ENCODE results near the gene IRX3. TPM values are rescaled to one million over a fixed set of nuclear protein-coding genes. Genes with fewer than 3 reads are reported as not detected.

IRX3 gene
- total RNA-seq, 3 donors from 2014 or later, result 0.16 TPM; not detected in 2

DNA sequence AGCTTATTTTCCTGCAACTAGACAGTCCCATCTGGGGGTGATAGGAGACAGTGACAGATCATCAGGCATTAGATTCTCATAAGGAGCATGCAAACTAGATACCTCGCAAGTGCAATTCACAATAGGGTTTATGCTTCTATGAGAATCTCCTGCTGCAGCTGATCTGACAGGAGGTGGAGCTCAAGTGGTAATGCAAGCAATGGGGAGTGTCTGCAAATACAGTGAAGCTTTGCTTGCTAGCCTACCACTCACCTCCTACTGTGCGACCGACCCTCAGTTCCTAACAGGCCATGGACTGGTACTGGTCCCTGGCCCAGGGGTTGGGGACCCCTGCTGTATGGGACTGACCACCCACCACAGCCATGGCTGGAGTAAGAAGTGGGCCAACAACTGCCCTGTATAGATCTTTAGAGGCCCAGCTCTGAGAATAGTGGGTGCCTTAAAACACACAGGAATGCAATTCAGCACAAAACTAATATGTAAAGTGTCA is 26.0 kb upstream of the IRX3 start:
- DNase-seq, result no peak
- Mint-ChIP-seq H3K36me3 (ENCODE audit: insufficient read depth) (no peaks in the 10 kb centered on the region), H3K27me3 (ENCODE audit: low read depth) (peaks cover 5% of the 10 kb centered on the region), H3K4me3 (no peak overlapping the region), H3K9me3 (no peaks in the 10 kb centered on the region), H3K4me1 (ENCODE audit: low read depth) (no peaks in the 10 kb centered on the region)
- ATAC-seq, result no peak

DNA sequence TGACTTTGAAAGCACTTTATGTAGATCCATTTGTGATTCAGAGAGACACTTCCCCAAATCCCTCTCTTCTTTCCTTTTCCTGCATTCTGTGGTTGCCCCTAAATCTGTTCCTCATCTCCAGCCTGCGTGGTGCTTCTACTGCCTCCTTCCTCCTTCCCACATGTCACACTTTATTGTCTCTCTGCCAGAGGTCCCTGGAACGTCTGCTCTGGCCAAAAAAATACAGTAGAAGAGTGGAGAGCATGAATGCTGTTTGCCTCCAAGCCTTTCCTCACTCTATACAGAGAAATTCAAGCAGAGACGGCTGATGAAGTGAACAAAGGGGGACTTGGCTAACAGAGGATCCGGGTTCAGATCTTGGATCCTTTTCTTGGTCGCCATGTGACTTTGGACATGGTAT is 22.8 kb upstream of the IRX3 start:
- no peaks in the 10 kb centered on the region for H3K36me3 Mint-ChIP-seq (ENCODE audit: insufficient read depth)
- DNase-seq (no peak), ATAC-seq (no peak)
- H3K4me3 Mint-ChIP-seq, result no peak overlapping the region
- no peaks in the 10 kb centered on the region for H3K4me1 Mint-ChIP-seq (ENCODE audit: low read depth)
- H3K9me3 Mint-ChIP-seq, result no peaks in the 10 kb centered on the region
- H3K27me3 Mint-ChIP-seq (ENCODE audit: low read depth), result peaks cover 8% of the 10 kb centered on the region

DNA sequence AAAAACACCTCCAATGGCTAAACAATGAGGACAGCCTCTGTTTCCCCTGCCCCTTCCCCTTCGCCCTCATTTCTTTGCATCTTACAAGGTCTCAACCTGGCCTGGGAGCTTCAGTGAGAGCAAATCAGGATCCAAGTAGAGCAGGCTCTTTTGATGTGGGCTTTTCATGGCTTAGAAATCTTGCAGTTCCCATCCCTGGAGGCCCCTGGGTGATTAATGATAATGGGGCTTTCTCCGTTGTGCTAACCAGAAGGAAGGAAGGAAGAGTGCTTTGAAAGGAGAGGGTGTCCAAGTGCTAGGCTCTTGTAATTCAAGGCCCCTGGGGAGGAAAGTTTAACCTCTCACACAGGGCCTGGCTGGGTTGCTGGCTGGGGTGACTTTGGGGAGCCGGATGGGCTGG is 18.5 kb upstream of the IRX3 start:
- Mint-ChIP-seq H3K4me3 (no peak overlapping the region), H3K4me1 (ENCODE audit: low read depth) (no peaks in the 10 kb centered on the region), H3K36me3 (ENCODE audit: insufficient read depth) (no peaks in the 10 kb centered on the region), H3K9me3 (no peaks in the 10 kb centered on the region), H3K27me3 (ENCODE audit: low read depth) (peaks cover 9% of the 10 kb centered on the region)
- DNase-seq (no peak), ATAC-seq (no peak)

DNA sequence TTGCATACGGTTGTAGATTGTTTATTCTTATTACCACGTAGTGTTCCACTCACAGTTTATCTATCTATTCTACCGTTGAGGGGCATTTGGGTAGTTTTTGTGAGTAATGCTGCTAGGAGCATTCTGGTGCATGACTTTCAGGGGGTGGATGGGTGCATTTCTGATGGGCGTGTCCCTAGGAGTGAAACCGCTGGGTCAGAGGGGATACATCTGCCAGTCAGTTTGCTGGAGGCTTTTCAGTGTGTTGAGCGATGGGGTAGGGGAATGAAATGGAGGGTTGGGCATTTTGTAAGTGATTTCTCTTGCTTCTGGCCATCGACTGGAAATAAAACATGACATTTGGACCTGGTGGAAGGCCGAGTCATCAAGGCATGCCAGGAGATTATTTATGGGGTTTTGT is 17.0 kb upstream of the IRX3 start:
- H3K9me3 Mint-ChIP-seq, result no peaks in the 10 kb centered on the region
- H3K36me3 Mint-ChIP-seq (ENCODE audit: insufficient read depth), result no peaks in the 10 kb centered on the region
- H3K4me1 Mint-ChIP-seq (ENCODE audit: low read depth), result no peaks in the 10 kb centered on the region
- ATAC-seq (no peak), DNase-seq (no peak)
- H3K27me3 Mint-ChIP-seq (ENCODE audit: low read depth), result peaks cover 9% of the 10 kb centered on the region
- no peak overlapping the region for H3K4me3 Mint-ChIP-seq

DNA sequence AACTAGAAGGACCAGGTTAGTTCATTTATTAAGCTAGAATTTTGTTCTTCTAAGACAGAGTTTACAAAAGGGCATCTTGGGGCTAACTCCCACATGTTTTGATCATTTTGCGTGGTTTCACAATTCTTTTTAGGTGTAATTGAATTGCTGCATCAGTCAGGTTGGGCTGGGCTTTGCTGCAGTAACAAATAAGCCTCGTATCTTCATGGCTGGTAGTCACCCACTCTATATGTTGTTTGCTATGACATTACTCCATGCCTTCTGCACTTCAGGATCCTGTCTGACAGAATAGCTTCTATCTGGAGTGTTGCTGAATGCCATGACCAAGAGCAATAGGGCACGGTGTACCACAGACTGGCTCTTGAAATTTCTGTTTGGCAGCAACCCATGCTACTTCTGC is 10.6 kb upstream of the IRX3 start:
- Mint-ChIP-seq H3K36me3 (ENCODE audit: insufficient read depth) (no peaks in the 10 kb centered on the region), H3K4me1 (ENCODE audit: low read depth) (no peaks in the 10 kb centered on the region), H3K4me3 (no peak overlapping the region), H3K9me3 (peaks cover 6% of the 10 kb centered on the region), H3K27me3 (ENCODE audit: low read depth) (peaks cover 16% of the 10 kb centered on the region)
- DNase-seq (no peak), ATAC-seq (no peak)

DNA sequence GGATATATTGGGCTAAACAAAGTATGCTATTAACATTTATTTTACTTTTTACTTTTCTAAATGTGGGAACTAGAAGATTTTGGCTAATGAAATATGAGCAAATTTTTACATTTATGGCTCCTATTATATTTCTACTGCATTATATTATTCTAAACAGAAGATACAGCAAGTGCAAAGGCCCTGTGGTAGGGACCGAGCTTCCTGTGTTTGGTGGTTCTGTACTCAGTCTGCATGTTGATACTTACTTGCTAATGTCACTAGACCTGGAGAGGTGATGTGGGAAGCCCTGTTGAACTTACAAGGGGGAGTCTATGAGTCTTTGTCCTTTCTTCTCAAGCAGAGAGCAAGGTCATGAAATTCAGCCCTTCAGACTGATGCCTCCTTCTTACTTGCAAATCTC is 10.0 kb upstream of the IRX3 start:
- no peaks in the 10 kb centered on the region for H3K4me1 Mint-ChIP-seq (ENCODE audit: low read depth)
- H3K27me3 Mint-ChIP-seq (ENCODE audit: low read depth), result peaks cover 18% of the 10 kb centered on the region

DNA sequence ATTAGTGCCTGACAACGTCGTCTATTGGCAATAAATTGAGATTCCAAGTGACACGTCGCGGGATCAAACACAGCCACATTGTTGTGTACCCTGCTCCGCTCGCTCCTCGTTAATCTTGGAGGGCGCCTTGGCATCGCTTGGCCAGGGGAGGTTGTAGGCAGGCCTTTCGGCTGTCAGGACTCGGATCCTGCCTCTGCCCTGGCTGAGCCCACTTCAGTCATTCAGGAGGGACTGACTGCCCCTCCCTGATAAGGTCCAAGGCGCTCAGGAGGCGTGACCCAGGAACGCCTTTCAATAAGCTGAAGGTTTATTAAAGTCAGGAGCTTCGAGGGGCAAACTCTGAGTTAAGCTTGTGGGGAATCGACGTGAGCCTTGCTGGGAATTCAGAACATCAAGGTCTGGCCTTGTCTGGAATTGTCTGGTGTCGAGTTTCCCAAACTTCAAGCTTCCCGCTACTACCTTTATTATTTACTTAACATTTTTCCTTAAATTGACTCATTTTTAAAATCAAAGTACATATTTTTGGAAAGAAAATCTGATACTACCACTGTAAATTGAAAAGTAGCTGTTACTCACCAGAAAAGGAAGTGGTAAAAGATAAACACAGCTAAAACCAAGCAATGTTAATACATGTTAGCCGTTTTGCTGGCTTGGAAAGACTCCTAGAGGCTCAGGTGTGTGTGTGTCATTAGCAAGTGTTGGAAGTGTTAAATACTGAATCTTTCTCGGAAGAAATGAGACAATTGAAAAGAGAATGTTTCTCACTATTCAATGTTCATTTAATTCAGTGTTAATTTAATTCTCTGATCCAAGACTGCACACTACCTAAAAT is 5.3 kb upstream of the IRX3 start:
- Mint-ChIP-seq H3K27me3 (ENCODE audit: low read depth) (peaks cover 54% of the 10 kb centered on the region), H3K4me3 (no peak overlapping the region)

More for the DNA sequence above, 10.0 kb upstream of the IRX3 start:
- Mint-ChIP-seq H3K9me3 (peaks cover 6% of the 10 kb centered on the region), H3K4me3 (no peak overlapping the region), H3K36me3 (ENCODE audit: insufficient read depth) (no peaks in the 10 kb centered on the region)
- DNase-seq, result no peak
- no peak for ATAC-seq

DNA sequence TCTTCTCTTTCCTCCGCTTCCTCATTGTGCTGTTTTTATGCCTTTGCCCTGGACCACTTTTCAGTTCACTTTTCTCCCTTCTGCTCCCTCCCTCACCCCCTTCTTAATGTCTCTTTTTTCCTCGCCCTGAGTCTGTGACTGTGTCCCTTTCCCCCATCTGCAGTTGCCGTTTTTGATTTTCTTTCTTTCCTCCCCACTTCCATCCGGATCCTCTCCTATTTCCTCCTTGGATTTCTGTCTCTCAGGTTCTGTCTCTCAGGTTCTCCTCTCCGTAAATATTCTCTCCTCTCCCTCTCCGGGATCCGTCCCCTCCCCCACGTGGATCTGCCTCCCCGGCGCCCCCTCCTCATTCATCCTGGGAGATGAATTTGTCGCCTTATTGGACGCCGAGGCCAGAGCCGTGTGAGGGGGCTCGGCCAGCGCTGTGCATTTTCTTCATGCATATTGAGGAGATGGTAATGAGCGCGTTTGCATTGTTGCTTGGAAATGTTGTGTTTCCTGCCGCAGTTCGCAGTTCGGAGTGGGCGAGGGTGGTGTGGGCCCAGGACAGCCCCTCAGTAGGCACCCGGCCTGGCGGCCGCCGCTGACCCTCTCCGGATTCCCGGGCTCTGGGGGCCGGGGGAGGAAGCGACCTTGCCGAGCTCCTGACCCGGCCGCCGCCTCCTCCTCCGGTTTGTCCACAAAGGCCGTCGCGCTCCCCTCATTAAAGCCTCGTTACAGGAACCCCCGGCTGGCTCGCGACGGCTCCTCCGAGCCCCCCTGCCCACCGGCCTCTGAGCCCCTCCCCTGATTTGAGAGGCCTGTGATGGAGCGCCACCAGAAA is 4.5 kb upstream of the IRX3 start:
- Mint-ChIP-seq H3K36me3 (ENCODE audit: insufficient read depth) (peaks cover 2% of the 10 kb centered on the region), H3K4me3 (no peak overlapping the region), H3K4me1 (ENCODE audit: low read depth) (peaks cover 9% of the 10 kb centered on the region), H3K27me3 (ENCODE audit: low read depth) (peaks cover 60% of the 10 kb centered on the region), H3K9me3 (peaks cover 6% of the 10 kb centered on the region)
- ATAC-seq, result no peak
- DNase-seq, result no peak

More for the DNA sequence above, 5.3 kb upstream of the IRX3 start:
- DNase-seq, result no peak
- Mint-ChIP-seq H3K36me3 (ENCODE audit: insufficient read depth) (peaks cover 2% of the 10 kb centered on the region), H3K4me1 (ENCODE audit: low read depth) (peaks cover 6% of the 10 kb centered on the region), H3K9me3 (peaks cover 6% of the 10 kb centered on the region)
- no peak for ATAC-seq

DNA sequence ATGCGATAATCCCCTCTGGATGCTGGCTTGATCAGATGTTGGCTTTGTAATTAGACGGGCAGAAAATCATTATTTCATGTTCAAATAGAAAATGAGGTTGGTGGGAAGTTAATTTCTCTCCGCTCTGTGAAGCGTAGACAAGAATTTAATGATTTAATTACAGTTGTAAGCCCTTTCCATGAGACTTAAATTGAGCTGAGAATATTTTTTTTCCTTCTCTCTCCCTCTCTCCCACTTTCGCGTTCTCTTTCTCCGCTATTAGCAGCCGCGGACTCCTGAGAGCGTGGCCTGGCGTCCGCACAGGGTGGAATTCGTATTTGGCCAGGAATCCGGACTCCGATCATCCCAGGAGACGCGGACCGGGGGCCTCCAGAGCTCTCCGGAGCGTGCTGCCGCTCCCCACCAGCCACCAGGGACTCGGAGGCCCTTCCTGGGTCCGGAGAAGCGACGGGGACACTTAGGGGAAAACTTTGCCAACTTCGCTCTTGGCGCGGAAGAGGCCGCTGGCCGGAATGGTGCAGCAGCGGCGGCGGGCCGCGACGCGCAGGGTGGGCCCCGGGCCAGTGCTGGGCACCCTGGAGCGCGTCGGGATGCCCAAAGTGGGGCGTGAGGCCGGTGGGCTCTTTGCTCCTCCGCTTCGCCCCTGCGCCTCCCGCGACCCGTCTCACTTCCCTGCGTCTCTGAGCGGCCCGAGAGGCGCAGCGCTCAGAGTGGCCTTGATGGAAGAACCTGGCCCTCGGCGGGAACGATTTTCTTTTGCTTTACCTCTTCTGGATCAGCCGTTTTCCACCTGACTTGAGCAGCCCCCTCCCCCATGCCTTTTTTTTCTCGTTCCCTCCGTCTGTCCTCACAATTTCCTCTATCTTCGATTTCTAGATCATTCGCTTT is 3.6 kb upstream of the IRX3 start:
- Mint-ChIP-seq H3K27me3 (ENCODE audit: low read depth) (peaks cover 64% of the 10 kb centered on the region), H3K9me3 (peaks cover 6% of the 10 kb centered on the region), H3K4me1 (ENCODE audit: low read depth) (peaks cover 10% of the 10 kb centered on the region), H3K4me3 (no peak overlapping the region), H3K36me3 (ENCODE audit: insufficient read depth) (peaks cover 2% of the 10 kb centered on the region)
- no peak for DNase-seq
- ATAC-seq, result no peak

DNA sequence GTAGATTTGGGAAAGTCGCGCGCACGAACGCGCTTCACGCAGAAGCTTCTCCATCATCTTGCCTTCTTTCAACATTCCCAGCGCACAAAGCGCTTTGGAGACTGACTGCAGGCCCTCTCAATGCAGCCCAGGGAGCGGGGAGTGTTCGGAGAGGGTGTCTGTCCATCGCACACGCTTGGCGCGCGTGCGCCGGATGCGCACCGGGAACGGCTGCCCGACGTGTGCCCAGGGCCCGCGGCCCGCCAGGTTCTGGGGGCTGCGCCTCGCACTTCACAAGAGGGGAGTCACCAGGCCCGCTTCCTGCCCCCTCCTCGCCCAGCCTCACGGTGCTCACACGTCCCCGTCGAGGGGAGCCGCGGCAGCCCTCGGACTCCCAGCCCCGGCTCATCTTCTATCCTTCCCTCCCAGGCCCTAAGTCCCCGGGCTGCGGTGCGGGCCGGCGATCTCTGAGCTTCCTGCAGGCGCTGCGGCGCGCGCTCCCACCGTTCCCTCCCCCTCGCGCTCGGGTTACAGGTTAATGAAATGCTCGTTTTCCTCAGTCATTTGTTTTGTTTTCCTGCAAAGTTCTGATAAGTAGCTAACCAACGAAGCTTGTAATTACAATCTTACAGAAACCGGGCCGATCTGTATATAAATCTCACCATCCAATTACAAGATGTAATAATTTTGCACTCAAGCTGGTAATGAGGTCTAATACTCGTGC is 2.8 kb upstream of the IRX3 start:
- ATAC-seq, result no peak

DNA sequence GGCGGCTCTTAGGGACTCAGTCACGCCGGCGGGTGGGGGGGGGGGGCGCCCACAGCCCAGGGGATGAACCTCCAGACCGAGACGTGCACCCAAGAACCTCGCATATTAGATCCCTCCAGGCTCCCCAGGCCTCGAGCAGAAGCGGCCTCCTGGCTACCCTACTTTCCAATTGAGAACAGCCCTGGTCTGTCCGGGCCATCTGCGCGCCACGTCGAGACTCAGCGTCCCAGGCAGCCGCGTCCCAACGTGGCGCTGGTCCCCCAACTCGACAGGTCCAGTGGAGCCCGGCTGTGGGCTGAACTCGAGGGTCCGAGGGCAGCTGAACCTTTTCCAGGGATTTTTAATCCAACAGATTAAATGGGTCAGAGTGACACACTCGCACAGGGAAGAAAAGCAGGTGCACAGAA is 2.3 kb upstream of the IRX3 start:
- peaks cover 2% of the 10 kb centered on the region for H3K36me3 Mint-ChIP-seq (ENCODE audit: insufficient read depth)
- peaks cover 62% of the 10 kb centered on the region for H3K27me3 Mint-ChIP-seq (ENCODE audit: low read depth)
- peaks cover 14% of the 10 kb centered on the region for H3K4me1 Mint-ChIP-seq (ENCODE audit: low read depth)
- H3K4me3 Mint-ChIP-seq, result no peak overlapping the region
- DNase-seq (no peak), ATAC-seq (no peak)
- no peaks in the 10 kb centered on the region for H3K9me3 Mint-ChIP-seq

More for the DNA sequence above, 2.8 kb upstream of the IRX3 start:
- H3K27me3 Mint-ChIP-seq (ENCODE audit: low read depth), result peaks cover 67% of the 10 kb centered on the region
- peaks cover 14% of the 10 kb centered on the region for H3K4me1 Mint-ChIP-seq (ENCODE audit: low read depth)
- DNase-seq, result no peak
- H3K36me3 Mint-ChIP-seq (ENCODE audit: insufficient read depth), result peaks cover 2% of the 10 kb centered on the region
- peaks cover under 1% of the 10 kb centered on the region for H3K9me3 Mint-ChIP-seq
- no peak overlapping the region for H3K4me3 Mint-ChIP-seq

DNA sequence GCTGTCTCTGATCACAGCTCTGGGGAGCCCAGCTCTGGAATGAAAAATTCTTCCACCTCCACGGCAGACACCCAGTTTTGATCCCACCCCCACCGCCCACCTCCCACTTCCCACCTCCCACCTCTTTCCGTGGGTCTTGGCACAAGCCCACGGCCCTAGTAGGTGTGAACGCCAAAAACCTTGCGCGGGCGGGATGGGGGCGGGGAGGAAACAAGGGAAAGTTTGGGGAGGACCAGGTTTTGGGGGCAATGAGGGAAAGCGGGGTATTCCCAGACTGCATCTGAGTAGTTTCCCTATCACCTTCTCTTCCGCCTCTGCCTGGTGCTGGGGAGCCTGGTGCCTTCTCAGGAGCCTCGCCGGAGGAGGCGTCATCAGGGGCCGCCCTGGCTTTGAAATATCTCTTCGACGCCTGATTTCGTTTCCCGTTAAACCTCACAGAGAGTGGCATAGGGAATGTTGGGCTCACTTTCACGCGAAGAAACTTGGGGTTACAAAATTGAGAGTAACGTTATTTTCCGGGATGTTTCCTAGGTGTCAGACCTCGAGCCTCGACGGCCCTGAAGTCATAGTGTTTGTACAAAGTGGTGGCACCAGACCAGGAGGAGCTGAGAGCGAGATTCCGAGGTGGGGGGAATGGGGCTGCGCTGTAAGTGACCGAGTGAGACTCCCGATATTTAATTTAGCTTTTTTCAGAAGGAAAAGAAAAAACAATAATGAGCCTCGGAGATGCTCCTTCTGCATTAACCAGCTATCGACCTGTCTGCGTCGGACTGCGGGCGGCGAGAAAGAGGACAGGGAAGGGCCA is 1.6 kb upstream of the IRX3 start:
- DNase-seq (no peak), ATAC-seq (no peak)
- Mint-ChIP-seq H3K4me3 (no peak overlapping the region), H3K27me3 (ENCODE audit: low read depth) (peaks cover 62% of the 10 kb centered on the region), H3K9me3 (no peaks in the 10 kb centered on the region), H3K4me1 (ENCODE audit: low read depth) (peaks cover 14% of the 10 kb centered on the region), H3K36me3 (ENCODE audit: insufficient read depth) (peaks cover 2% of the 10 kb centered on the region)
